H1 (cell line): ENCODE measurements around the gene CDK5. TPM values are rescaled to one million over a fixed set of nuclear protein-coding genes. Genes with fewer than 3 reads are reported as not detected.

Experiments
- CTCF ChIA-PET: fragments of 300-600 bp; sonication (Branson Sonifier 250); formaldehyde crosslinking; loops from one replicate; lab custom pipeline; 2021; ENCODE audit not compliant: partially characterized antibody; lab: Charles Lee
- POLR2A ChIA-PET: fragments of 300-600 bp; sonication (Branson Sonifier 250); formaldehyde crosslinking; loops from one replicate; lab custom pipeline; 2021; ENCODE audit warnings: inconsistent platforms; ENCODE audit not compliant: partially characterized antibody; lab: Charles Lee
- DNase-seq, 2 experiments: peaks; one replicate each; pipeline versions ENCODE4 v3.0.0 to v3.0.0-alpha.2; 2010 to 2022; ENCODE audit warnings: low spot score in 2 of 2, low read depth in 1 of 2, mixed read lengths in 1 of 2
- FAIRE-seq: peaks from 2 replicates; lab custom pipeline; 2011; peaks lifted over from hg19 to GRCh38; lab: Jason Lieb, UNC
- H2AFZ ChIP-seq: 2 replicates; pipeline ENCODE4 v1.8.1; 2012; ENCODE audit warnings: low read length, inconsistent platforms
- H2AK5ac ChIP-seq: 2 replicates; pipeline ENCODE4 v1.6.1; 2013; ENCODE audit warnings: low read depth, low read length
- H2BK120ac ChIP-seq: replicated peaks from 2 replicates; pipeline ENCODE3; 2013; ENCODE audit warnings: low read depth, low read length, inconsistent platforms
- H2BK12ac ChIP-seq: 2 replicates; pipeline ENCODE4 v1.6.1; 2013; ENCODE audit warnings: low read depth, low read length
- H2BK15ac ChIP-seq: 2 replicates; pipeline ENCODE4 v1.6.1; 2013; ENCODE audit warnings: low read length
- H2BK20ac ChIP-seq: 2 replicates; pipeline ENCODE4 v1.6.1; 2013; ENCODE audit warnings: low read length
- H2BK5ac ChIP-seq: 2 replicates; pipeline ENCODE4 v1.6.1; 2013; ENCODE audit warnings: low read depth, low read length
- H3K14ac ChIP-seq: 2 replicates; pipeline ENCODE4 v1.6.1; 2013; ENCODE audit warnings: inconsistent platforms; ENCODE audit not compliant: insufficient read length
- H3K18ac ChIP-seq: 2 replicates; pipeline ENCODE4 v1.6.1; 2013; ENCODE audit warnings: low read length; ENCODE audit errors: extremely low read depth
- H3K23ac ChIP-seq: 2 replicates; pipeline ENCODE4 v1.6.1; 2013; ENCODE audit warnings: inconsistent platforms; ENCODE audit not compliant: insufficient read length
- H3K23me2 ChIP-seq: 2 replicates; pipeline ENCODE4 v1.6.1; 2013; ENCODE audit warnings: low read depth, low read length
- H3K27ac ChIP-seq: 2 replicates; pipeline ENCODE4 v1.6.1; 2011; ENCODE audit warnings: low read depth, low read length, inconsistent platforms
- H3K27me3 ChIP-seq, 4 experiments: replicated peaks in 1 of 4; 1 replicate in 1 of 4; 2 replicates in 3 of 4; pipeline versions ENCODE4 v1.6.1 to v1.8.1; 2011 to 2013; ENCODE audit warnings: low read length in 3 of 4, mild to moderate bottlenecking in 3 of 4, inconsistent platforms in 2 of 4, mixed read lengths in 2 of 4, moderate library complexity in 1 of 4; ENCODE audit not compliant: control insufficient read depth in 3 of 4, insufficient read depth in 3 of 4; ENCODE audit errors: extremely low read depth in 1 of 4
- H3K36me3 ChIP-seq, 4 experiments: 2 replicates each; pipeline versions ENCODE4 v1.6.1 to v1.8.1; 2011 to 2013; ENCODE audit warnings: mild to moderate bottlenecking in 4 of 4, low read length in 3 of 4, moderate library complexity in 2 of 4, control low read depth in 1 of 4, inconsistent platforms in 1 of 4; ENCODE audit not compliant: insufficient read depth in 4 of 4, control insufficient read depth in 2 of 4
- H3K4ac ChIP-seq: replicated peaks from 2 replicates; pipeline ENCODE3; 2013; ENCODE audit warnings: low read length, low read depth, mixed read lengths, inconsistent platforms; ENCODE audit not compliant: insufficient read length
- H3K4me1 ChIP-seq, 4 experiments: replicated peaks in 1 of 4; 1 replicate in 1 of 4; 2 replicates in 3 of 4; pipeline versions ENCODE4 v1.6.1 to v1.8.1; 2011 to 2013; ENCODE audit warnings: low read length in 3 of 4, inconsistent platforms in 2 of 4, mixed read lengths in 1 of 4; ENCODE audit not compliant: insufficient read depth in 4 of 4, control insufficient read depth in 3 of 4
- H3K4me2 ChIP-seq, 2 experiments: 2 replicates each; pipeline versions ENCODE4 v1.6.1 to v1.8.1; 2011 to 2013; ENCODE audit warnings: low read depth in 2 of 2, low read length in 2 of 2, control low read depth in 1 of 2, inconsistent platforms in 1 of 2, mild to moderate bottlenecking in 1 of 2; ENCODE audit not compliant: insufficient read depth in 1 of 2
- H3K4me3 ChIP-seq, 4 experiments: fragments of 200-600, 300-600 bp in 1 of 4; sonication (generic), shearing (Covaris generic), sonication (Bioruptor Twin) in 1 of 4; 2 replicates each; pipeline versions ENCODE4 v1.5.1 to v1.8.1; 2011 to 2016; ENCODE audit warnings: low read length in 4 of 4, low read depth in 3 of 4, control low read depth in 2 of 4, inconsistent platforms in 2 of 4, mild to moderate bottlenecking in 2 of 4, mixed read lengths in 1 of 4, moderate library complexity in 1 of 4; ENCODE audit not compliant: insufficient read depth in 2 of 4; ENCODE audit errors: extremely low read depth in 1 of 4
- H3K56ac ChIP-seq: replicated peaks from 2 replicates; pipeline ENCODE3; 2013; ENCODE audit warnings: low read depth, mild to moderate bottlenecking, mixed read lengths, low read length, inconsistent platforms; ENCODE audit not compliant: insufficient read length
- H3K79me1 ChIP-seq: 2 replicates; pipeline ENCODE4 v1.6.1; 2013; ENCODE audit warnings: low read depth, low read length, control low read depth
- H3K79me2 ChIP-seq, 2 experiments: 2 replicates each; pipeline versions ENCODE4 v1.6.1 to v1.8.1; 2012 to 2013; ENCODE audit warnings: low read length in 2 of 2, mild to moderate bottlenecking in 2 of 2, inconsistent platforms in 1 of 2; ENCODE audit not compliant: insufficient read depth in 2 of 2, control insufficient read depth in 1 of 2
- H3K9ac ChIP-seq, 4 experiments: replicated peaks in 1 of 4; 1 replicate in 1 of 4; 2 replicates in 3 of 4; pipeline versions ENCODE4 v1.6.1 to v1.8.1; 2011 to 2013; ENCODE audit warnings: low read depth in 3 of 4, low read length in 3 of 4, control low read depth in 2 of 4, mild to moderate bottlenecking in 2 of 4, moderate library complexity in 2 of 4, inconsistent platforms in 1 of 4; ENCODE audit errors: extremely low read depth in 1 of 4
- H3K9me3 ChIP-seq, 2 experiments: 2 replicates each; pipeline versions ENCODE4 v1.6.1 to v1.8.1; 2012 to 2013; ENCODE audit warnings: mild to moderate bottlenecking in 2 of 2, moderate library complexity in 2 of 2, control low read depth in 1 of 2, inconsistent platforms in 1 of 2, low read depth in 1 of 2, low read length in 1 of 2, mixed read lengths in 1 of 2; ENCODE audit not compliant: insufficient read depth in 2 of 2
- H4K20me1 ChIP-seq, 2 experiments: replicated peaks in 1 of 2; 2 replicates each; pipeline versions ENCODE3 to v1.8.1; 2011 to 2013; ENCODE audit warnings: inconsistent platforms in 2 of 2, low read length in 2 of 2, mild to moderate bottlenecking in 1 of 2; ENCODE audit not compliant: insufficient read depth in 2 of 2, control insufficient read depth in 1 of 2
- H4K5ac ChIP-seq: 2 replicates; pipeline ENCODE4 v1.6.1; 2013; ENCODE audit warnings: low read length, low read depth, mixed read lengths, inconsistent platforms; ENCODE audit not compliant: insufficient read length
- H4K8ac ChIP-seq: 2 replicates; pipeline ENCODE4 v1.8.0; 2013; ENCODE audit warnings: mild to moderate bottlenecking, moderate library complexity, low read length, inconsistent platforms; ENCODE audit not compliant: insufficient read depth; ENCODE audit errors: extremely low read depth
- H4K91ac ChIP-seq: replicated peaks from 2 replicates; pipeline ENCODE3; 2013; ENCODE audit warnings: low read length, mixed read lengths, inconsistent platforms; ENCODE audit not compliant: insufficient read length
- HDAC6 ChIP-seq: IDR thresholded peaks from one replicate; pipeline ENCODE4 v1.7.1; 2012; ENCODE audit warnings: low read depth, mild to moderate bottlenecking, inconsistent platforms, low read length, moderate library complexity
- SAP30 ChIP-seq: fragments of 300-600 bp; sonication (generic); IDR thresholded peaks from 2 replicates; pipeline ENCODE4 v1.7.1; 2012; ENCODE audit warnings: low read length, moderate library complexity, mild to moderate bottlenecking, inconsistent platforms; ENCODE audit not compliant: insufficient read depth, insufficient replicate concordance
- WGBS, 2 experiments: shearing (Covaris generic) in 1 of 2; methylation state at CpG; one replicate each; pipeline versions ENCODE4 v1.1.6 to v1.1.7; 2013 to 2015; ENCODE audit warnings: low lambda C conversion rate in 2 of 2, mixed read lengths in 2 of 2, inconsistent platforms in 1 of 2, low coverage in 1 of 2, missing lambda C conversion rate in 1 of 2; ENCODE audit not compliant: insufficient replicate concordance in 2 of 2, insufficient coverage in 1 of 2, insufficient read length in 1 of 2; ENCODE audit errors: extremely low coverage in 1 of 2, missing lambda C conversion rate in 1 of 2; 5-methylcytosine and 5-hydroxymethylcytosine counted together
- polyA plus RNA-seq, 7 experiments: library from polyadenylated mRNA; depleted of rRNA in 3 of 7; stranded (reverse) in 5 of 7; unstranded in 2 of 7; fragments of >200 nt in 5 of 7; fragments of 200-250 nt in 2 of 7; gene quantifications; 1 replicate in 5 of 7; 2 replicates in 1 of 7; 4 replicates in 1 of 7; pipeline versions ENCODE4 v1.2.1 to v1.2.3, GENCODE V29; 2011 to 2013; ENCODE audit warnings: missing spikeins in 2 of 7, mixed read lengths in 2 of 7
- total RNA-seq: library from RNA; stranded (reverse); fragmentation: NEBNext Ultra II Directional; extraction: Animal tissue kit (Norgen Biotek cat#: 25700); gene quantifications from 2 replicates; pipeline ENCODE4 v1.2.1, GENCODE V29; 2021

CDK5 gene
- total and polyA plus RNA-seq, 2 of the 8 experiments (the other 6 are each of a cell fraction or from before 2014, with no cell fraction given): 22.8 to 37.2 TPM

GRCh38 chr7:151063212-151063561 is 5.5 kb upstream of the CDK5 start:
- Histone ChIP-seq H3K27me3 (peaks cover 0 to 2% (median 0%) of the 10 kb centered on the region in 4 experiments; a peak in 2 of 7 replicates), H3K9me3 (no peaks in the 10 kb centered on the region), H2BK5ac (no peak overlapping the region), H3K18ac (no peak overlapping the region), H3K4ac (no peak overlapping the region), H2AK5ac (0 out of 2 replicates have a peak overlapping the region, but pooled peaks have one; percentile 53), H3K79me2 (peaks cover 0 to 8% of the 10 kb centered on the region in 2 experiments; a peak in 1 of 4 replicates), H4K20me1 (peaks cover 5 to 9% of the 10 kb centered on the region in 2 experiments), H3K9ac (0 out of 7 replicates have a peak overlapping the region, but pooled peaks of 1 of the 4 experiments have one; percentile 13), H3K27ac (no peak overlapping the region), H2AFZ (no peak overlapping the region), H4K8ac (no peak overlapping the region; the same call in 1 of the 2 replicates), H2BK12ac (no peak overlapping the region), H2BK20ac (no peak overlapping the region), H3K23ac (no peak overlapping the region), H3K79me1 (peaks cover 6% of the 10 kb centered on the region; the same call in 1 of the 2 replicates), H2BK120ac (no peak overlapping the region), H3K4me2 (peak overlapping the region; percentile 86 to 88), H2BK15ac (no peak overlapping the region), H4K5ac (no peak overlapping the region), H3K56ac (no peak overlapping the region), H3K14ac (no peak overlapping the region), H3K36me3 (peaks cover 3 to 34% (median 17%) of the 10 kb centered on the region in 4 experiments; a peak in 6 of 8 replicates), H3K4me1 (peaks cover 12 to 39% (median 34%) of the 10 kb centered on the region in 4 experiments), H3K4me3 (peak overlapping the region; percentile 34 to 91 (median 42)), H4K91ac (no peak overlapping the region), H3K23me2 (peaks cover 24% of the 10 kb centered on the region)
- DNase-seq: no peak
- 14% methylated on average over 9 of the region's 11 CpGs; no CpG with 5 or more reads in 1 of the 2 experiments for WGBS, 2 experiments
- POLR2A ChIA-PET: interaction anchor here (1.1 to 7.9 kb wide), 13 partner anchors 8 to 189 kb away, joined by 3 to 77 read pairs (median 6); partner anchors contain the start of genes ABCB8, AGAP3 and FASTK
- no peak for FAIRE-seq
- CTCF ChIA-PET: interaction anchor here (0.9 to 9.7 kb wide), 19 partner anchors 9 to 181 kb away, joined by 3 to 88 read pairs (median 4); partner anchors contain the start of genes ABCB8 and AGAP3
- no peak for TF ChIP-seq SAP30
- TF ChIP-seq HDAC6: no peak
